ENCODE measurements around the gene BHLHE40. TPM values are rescaled to one million over a fixed set of nuclear protein-coding genes. Genes with fewer than 3 reads are reported as not detected.
A peak's percentile ranks its signal among the peaks of the same experiment; 100 is the strongest.

Gene BHLHE40
- total and polyA plus RNA-seq, 10 of the 15 experiments (the other 5 are each of a cell fraction or from before 2014, with no cell fraction given) = 25.2 to 106 (median 51.4) TPM

- no peak for TF ChIP-seq RCOR1 (conservative IDR thresholded peaks at IDR 0.05; ENCODE audit: low read depth, low read length)
- peak in 1 of 3 experiments; percentile 18; a peak in 1 of 6 replicates for TF ChIP-seq CTCF (IDR thresholded peaks at IDR 0.05 in 2 of 3, conservative IDR thresholded peaks at IDR 0.05 in 1 of 3; ENCODE audit: control insufficient read depth in 2 of 3, extremely low read depth in 1 of 3, insufficient read depth in 1 of 3, low read depth in 3 of 3, low read length in 3 of 3)
- no peak for TF ChIP-seq SUZ12 (IDR thresholded peaks at IDR 0.05; ENCODE audit: unreplicated experiment)
- no peak for TF ChIP-seq REST (IDR thresholded peaks at IDR 0.05; ENCODE audit: low read depth, low read length)
- no peak for TF ChIP-seq ATF2 (IDR thresholded peaks at IDR 0.05; ENCODE audit: low read length)
- peak; percentile 99 for TF ChIP-seq RELB (IDR thresholded peaks at IDR 0.05; ENCODE audit: low read depth)
- no peak for TF ChIP-seq BCLAF1 (IDR thresholded peaks at IDR 0.05)
- peak; percentile 95 to 97; a peak in 3 of 4 replicates for TF ChIP-seq EP300 (IDR thresholded peaks at IDR 0.05; ENCODE audit: borderline replicate concordance in 1 of 2, control insufficient read depth in 1 of 2, low read depth in 2 of 2, low read length in 2 of 2)
- TF ChIP-seq TCF12 (IDR thresholded peaks at IDR 0.05; ENCODE audit: low read depth, low read length) = peak; percentile 83
- no peak for TF ChIP-seq SUPT20H (IDR thresholded peaks at IDR 0.05; ENCODE audit: borderline replicate concordance, control insufficient read depth, low read depth, low read length)
- peak; percentile 99 for TF ChIP-seq IKZF1 (conservative IDR thresholded peaks at IDR 0.05)
Measured at GRCh38 chr3:4977001-4977852, 2.0 kb upstream of the BHLHE40 start (continued).

Data from GM12878 (cell line).